AG09319 (cell line): ENCODE measurements around the gene PRSS33.

Experiments used
- DNase-seq: peaks from one replicate; pipeline ENCODE4 v3.0.0-alpha.2; 2010; ENCODE audit warnings: low read depth; ENCODE audit errors: extremely low read depth
- CTCF ChIP-seq: IDR thresholded peaks from 2 replicates; pipeline ENCODE4 v1.5.1; 2011; ENCODE audit warnings: low read depth, mild to moderate bottlenecking, inconsistent platforms, low read length, moderate library complexity

Gene PRSS33

GRCh38 chr16:2752035-2752849 is 35.1 kb downstream of the PRSS33 start, which contains the start of gene SRRM2:
Gene SRRM2, plus strand, starts transcription at chr16:2752638. Its CDS starts 3,727 bp downstream, at chr16:2756365.
- peak; percentile 92 for DNase-seq
- no peak for TF ChIP-seq CTCF

GRCh38 chr16:2751577-2752034 is 35.8 kb downstream of the PRSS33 start:
- no peak for DNase-seq
- TF ChIP-seq CTCF, result no peak

GRCh38 chr16:2749936-2750335 is 37.4 kb downstream of the PRSS33 start:
- no peak for TF ChIP-seq CTCF
- DNase-seq, result no peak

GRCh38 chr16:2749476-2749875 is 37.9 kb downstream of the PRSS33 start:
- DNase-seq, result no peak
- no peak for TF ChIP-seq CTCF

- no peak for TF ChIP-seq CTCF
- no peak for DNase-seq
These were observed 38.5 kb downstream of the PRSS33 start for GRCh38 chr16:2748757-2749455.

GRCh38 chr16:2745961-2746360 is 41.4 kb downstream of the PRSS33 start:
- no peak for TF ChIP-seq CTCF
- no peak for DNase-seq
